ENCODE data around the gene HNRNPLL. TPM values are rescaled to one million over a fixed set of nuclear protein-coding genes. Genes with fewer than 3 reads are reported as not detected.
A peak's percentile ranks its signal among the peaks of the same experiment; 100 is the strongest.
"Not testable (repeated sequence)": the region's sequence is repeated elsewhere in the genome, so short reads cannot be mapped to it uniquely, and the experiment has no call there.

Gene HNRNPLL
- total and polyA plus RNA-seq, 7 donors = 6.4 to 22.4 (median 17.8) TPM

DNA sequence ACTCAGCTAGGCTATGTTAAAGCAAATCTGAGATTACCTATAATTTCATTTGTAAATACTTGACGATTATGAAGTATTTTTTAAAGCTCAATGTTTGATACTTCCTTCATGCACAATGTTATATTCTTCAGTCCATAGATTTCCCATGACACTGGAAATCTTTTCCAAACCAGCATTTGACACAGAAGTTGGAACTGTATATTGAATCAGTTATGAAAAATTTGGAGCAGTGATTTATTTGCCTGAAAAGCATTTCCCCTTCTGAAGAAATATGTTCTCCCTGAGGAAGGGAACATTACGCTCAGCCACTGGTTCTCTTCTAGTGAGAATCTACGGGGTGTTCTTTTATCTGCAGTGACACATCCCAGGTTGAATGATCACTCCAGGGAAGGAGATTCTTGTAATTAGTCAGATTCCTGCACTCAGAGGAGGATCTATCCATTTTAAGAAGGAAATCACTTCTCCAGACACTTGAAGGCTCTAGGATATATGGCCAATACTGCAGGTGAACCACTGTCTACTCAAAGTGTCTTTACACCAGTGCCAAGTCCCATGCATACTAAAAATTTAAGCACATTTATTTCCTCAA is 64.7 kb downstream of the HNRNPLL start:
- intact Hi-C loops (cut with DNase I) = loop anchor here in 1 of 2 donors (5.0 to 10.0 kb wide), 2 partner anchors 204 to 223 kb away; no protein-coding TSS in a partner anchor
- no peak overlapping the region for H3K4me3 ChIP-seq
- no peaks in the 10 kb centered on the region for H3K27me3 ChIP-seq (ENCODE audit: insufficient read depth in 3 of 3, low read length in 2 of 3)
- TF ChIP-seq, protein P1, sequence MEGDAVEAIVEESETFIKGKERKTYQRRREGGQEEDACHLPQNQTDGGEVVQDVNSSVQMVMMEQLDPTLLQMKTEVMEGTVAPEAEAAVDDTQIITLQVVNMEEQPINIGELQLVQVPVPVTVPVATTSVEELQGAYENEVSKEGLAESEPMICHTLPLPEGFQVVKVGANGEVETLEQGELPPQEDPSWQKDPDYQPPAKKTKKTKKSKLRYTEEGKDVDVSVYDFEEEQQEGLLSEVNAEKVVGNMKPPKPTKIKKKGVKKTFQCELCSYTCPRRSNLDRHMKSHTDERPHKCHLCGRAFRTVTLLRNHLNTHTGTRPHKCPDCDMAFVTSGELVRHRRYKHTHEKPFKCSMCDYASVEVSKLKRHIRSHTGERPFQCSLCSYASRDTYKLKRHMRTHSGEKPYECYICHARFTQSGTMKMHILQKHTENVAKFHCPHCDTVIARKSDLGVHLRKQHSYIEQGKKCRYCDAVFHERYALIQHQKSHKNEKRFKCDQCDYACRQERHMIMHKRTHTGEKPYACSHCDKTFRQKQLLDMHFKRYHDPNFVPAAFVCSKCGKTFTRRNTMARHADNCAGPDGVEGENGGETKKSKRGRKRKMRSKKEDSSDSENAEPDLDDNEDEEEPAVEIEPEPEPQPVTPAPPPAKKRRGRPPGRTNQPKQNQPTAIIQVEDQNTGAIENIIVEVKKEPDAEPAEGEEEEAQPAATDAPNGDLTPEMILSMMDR (IDR thresholded peaks at IDR 0.05) = no peak
- ATAC-seq (no peak), DNase-seq (no peak)
- no peaks in the 10 kb centered on the region for H3K36me3 ChIP-seq (ENCODE audit: insufficient read depth in 1 of 2, low read depth in 1 of 2)
- H3K27ac ChIP-seq = no peak overlapping the region
- peaks cover 4% of the 10 kb centered on the region for H3K4me1 ChIP-seq
- H3K9me3 ChIP-seq = no peaks in the 10 kb centered on the region
- WGBS, 3 donors = 77 to 79% (median 77%) methylated on average over 3 of the region's 3 CpGs

DNA sequence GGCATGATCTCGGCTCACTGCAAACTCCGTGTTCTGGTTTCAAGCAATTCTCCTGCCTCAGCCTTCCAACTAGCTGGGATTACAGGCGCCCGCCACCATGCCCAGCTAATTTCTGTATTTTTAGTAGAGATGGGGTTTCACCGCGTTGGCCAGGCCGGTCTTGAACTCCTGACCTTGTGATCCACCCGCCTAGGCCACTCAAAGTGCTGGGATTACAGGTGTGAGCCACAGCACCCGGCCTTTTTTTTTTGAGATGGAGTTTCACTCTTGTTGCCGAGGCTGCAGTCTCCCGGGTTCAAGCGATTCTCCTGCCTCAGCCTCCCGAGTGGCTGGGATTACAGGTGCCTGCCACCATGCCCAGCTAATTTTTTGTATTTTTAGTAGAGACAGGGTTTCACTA is 65.4 kb downstream of the HNRNPLL start:
- intact Hi-C loops (cut with DNase I) = loop anchor here in 1 of 2 donors (5.0 to 10.0 kb wide), 2 partner anchors 205 to 222 kb away; no protein-coding TSS in a partner anchor
- H3K27ac ChIP-seq; ATAC-seq; DNase-seq; H3K4me1 ChIP-seq; H3K36me3 ChIP-seq (ENCODE audit: insufficient read depth in 1 of 2, low read depth in 1 of 2); H3K4me3 ChIP-seq; H3K9me3 ChIP-seq; H3K27me3 ChIP-seq (ENCODE audit: insufficient read depth in 3 of 3, low read length in 2 of 3): not testable (repeated sequence)
- WGBS, 3 donors = 89 to 93% (median 90%) methylated on average over 13 of the region's 13 CpGs

DNA sequence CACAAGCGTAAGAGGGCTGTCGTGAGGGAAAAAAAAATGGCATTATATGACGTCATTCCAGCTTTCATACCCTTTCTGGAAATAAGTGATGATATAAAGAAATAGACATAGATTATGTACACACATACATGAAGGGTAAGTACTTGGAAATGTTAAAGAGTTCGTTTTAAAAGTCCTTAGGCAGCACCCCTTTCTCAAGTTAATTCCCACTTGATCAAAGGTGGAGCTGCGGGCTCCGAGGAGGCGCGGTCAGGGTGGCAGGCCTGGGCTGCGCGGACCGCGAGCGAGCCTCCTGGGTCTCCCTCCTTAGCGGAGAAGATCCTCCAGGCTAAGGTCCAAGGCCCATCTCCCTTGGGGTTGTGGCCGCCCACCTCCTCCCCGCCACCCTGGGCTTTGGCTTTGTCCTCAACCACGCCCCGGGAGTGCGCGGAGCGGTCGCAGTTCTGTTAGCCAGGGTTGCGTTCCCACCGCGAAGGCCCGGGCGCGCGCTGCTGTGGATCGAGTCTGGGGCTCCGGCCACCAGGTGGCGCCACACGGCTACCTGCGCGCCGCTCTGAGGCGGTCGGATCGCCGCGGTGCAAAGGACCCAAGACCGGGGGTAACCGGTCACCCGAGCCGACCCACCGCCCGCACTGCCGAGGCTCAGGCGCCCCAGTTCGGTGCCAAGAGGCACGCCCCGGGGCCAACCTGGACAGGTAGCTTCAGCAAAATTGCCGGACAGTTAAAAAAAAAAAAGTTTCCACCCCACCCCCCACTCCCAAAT is 66.8 kb downstream of the HNRNPLL start:
- H3K36me3 ChIP-seq (ENCODE audit: insufficient read depth in 1 of 2, low read depth in 1 of 2) = no peaks in the 10 kb centered on the region
- TF ChIP-seq, protein P1 (IDR thresholded peaks at IDR 0.05) = peak; percentile 91
- intact Hi-C loops (cut with DNase I) = loop anchor here in 1 of 2 donors (5.0 to 10.0 kb wide), 2 partner anchors 206 to 221 kb away; no protein-coding TSS in a partner anchor
- H3K9me3 ChIP-seq = no peaks in the 10 kb centered on the region
- 3 to 7% (median 4%) methylated on average over 52 to 53 of the region's 53 CpGs for WGBS, 3 donors
- H3K4me3 ChIP-seq = peak overlapping the region; percentile 70
- H3K27me3 ChIP-seq (ENCODE audit: insufficient read depth in 3 of 3, low read length in 2 of 3) = no peaks in the 10 kb centered on the region
- peak overlapping the region; percentile 25 for H3K27ac ChIP-seq
- ATAC-seq (peak; percentile 95 to 98 (median 97)), DNase-seq (peak; percentile 87 to 91)
- peaks cover 4% of the 10 kb centered on the region for H3K4me1 ChIP-seq

DNA sequence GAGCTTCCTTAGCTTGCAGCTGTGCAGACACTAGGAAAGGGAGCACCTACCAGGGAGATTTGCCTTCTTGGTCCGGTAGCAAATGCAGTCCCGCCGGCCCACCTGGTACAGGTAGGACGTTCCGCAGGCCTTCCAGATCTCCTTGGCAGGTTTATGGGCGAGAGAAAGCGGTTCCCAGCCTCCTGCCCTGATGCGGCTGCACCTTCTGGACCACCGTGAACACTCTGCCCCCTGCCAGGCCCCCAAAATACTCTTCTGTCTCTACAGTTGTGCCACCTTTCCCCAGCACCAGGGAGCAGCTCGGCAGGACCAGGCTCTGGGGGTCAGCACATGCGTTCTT is 67.4 kb downstream of the HNRNPLL start:
- peaks cover 4% of the 10 kb centered on the region for H3K4me1 ChIP-seq
- DNase-seq (no peak), ATAC-seq (no peak)
- H3K9me3 ChIP-seq = no peaks in the 10 kb centered on the region
- H3K27ac ChIP-seq = no peak overlapping the region
- TF ChIP-seq, protein P1 (IDR thresholded peaks at IDR 0.05) = no peak
- intact Hi-C loops (cut with DNase I) = loop anchor here in 1 of 2 donors (5.0 to 10.0 kb wide), 2 partner anchors 207 to 221 kb away; no protein-coding TSS in a partner anchor
- H3K27me3 ChIP-seq (ENCODE audit: insufficient read depth in 3 of 3, low read length in 2 of 3) = no peaks in the 10 kb centered on the region
- peak overlapping the region; percentile 70 for H3K4me3 ChIP-seq
- no peaks in the 10 kb centered on the region for H3K36me3 ChIP-seq (ENCODE audit: insufficient read depth in 1 of 2, low read depth in 1 of 2)
- 85 to 90% (median 87%) methylated on average over 11 of the region's 11 CpGs for WGBS, 3 donors

DNA sequence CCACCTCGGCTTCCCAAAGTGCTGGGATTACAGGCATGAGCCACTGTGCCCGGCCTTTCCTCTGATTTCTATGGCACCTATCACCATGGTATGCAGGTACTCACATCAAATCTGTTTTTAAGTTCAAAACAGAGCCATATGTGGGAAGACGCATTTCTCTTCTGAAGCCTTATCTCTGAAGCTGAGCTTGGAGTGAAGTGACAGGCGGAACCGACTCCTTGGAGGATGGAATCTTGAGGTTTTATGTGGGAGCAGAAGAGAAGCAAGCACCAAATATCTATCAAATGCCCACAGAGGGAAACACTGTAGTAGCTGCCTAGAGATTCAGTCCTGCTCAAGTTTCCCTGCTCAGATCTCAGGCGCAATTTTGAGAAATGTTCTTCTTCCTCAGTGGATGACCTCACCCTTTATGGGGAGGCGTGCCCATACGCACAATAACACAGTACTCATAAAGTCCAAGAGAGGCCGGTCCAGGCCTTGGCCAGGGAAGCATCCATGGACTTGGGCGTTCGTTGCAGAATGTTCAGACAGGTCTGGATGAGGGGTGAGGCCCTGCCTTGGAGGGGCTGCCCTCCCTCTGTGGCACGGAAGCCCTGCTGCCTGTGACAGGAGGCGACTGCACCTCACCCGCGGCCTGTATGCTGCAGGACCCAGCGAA is 67.9 kb downstream of the HNRNPLL start:
- TF ChIP-seq, protein P1 (IDR thresholded peaks at IDR 0.05) = no peak
- no peak overlapping the region for H3K27ac ChIP-seq
- intact Hi-C loops (cut with DNase I) = loop anchor here in 1 of 2 donors (5.0 to 10.0 kb wide), 3 partner anchors 192 to 220 kb away; no protein-coding TSS in a partner anchor
- no peak overlapping the region for H3K4me3 ChIP-seq
- no peaks in the 10 kb centered on the region for H3K27me3 ChIP-seq (ENCODE audit: insufficient read depth in 3 of 3, low read length in 2 of 3)
- H3K4me1 ChIP-seq = peaks cover 4% of the 10 kb centered on the region
- DNase-seq (no peak), ATAC-seq (no peak)
- no peaks in the 10 kb centered on the region for H3K9me3 ChIP-seq
- no peaks in the 10 kb centered on the region for H3K36me3 ChIP-seq (ENCODE audit: insufficient read depth in 1 of 2, low read depth in 1 of 2)
- WGBS, 3 donors = 91 to 93% (median 92%) methylated on average over 16 of the region's 16 CpGs
